ENCODE measurements around the gene NEK1.
"Not testable (repeated sequence)": the region's sequence is repeated elsewhere in the genome, so short reads cannot be mapped to it uniquely, and the experiment has no call there.

Gene NEK1

DNA sequence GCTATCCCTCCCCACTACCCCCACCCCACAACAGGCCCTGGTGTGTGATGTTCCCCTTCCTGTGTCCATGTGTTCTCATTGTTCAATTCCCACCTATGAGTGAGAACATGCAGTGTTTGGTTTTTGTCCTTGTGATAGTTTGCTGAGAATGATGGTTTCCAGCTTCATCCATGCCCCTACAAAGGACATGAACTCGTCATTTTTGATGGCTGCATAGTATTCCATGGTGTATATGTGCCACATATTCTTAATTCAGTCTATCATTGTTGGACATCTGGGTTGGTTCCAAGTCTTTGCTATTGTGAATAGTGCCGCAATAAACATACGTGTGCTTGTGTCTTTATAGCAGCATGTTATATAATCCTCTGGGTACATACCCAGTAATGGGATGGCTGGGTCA, 118.1 kb downstream of the NEK1 start:
- DNase-seq (ENCODE audit: low read depth, low spot score) = not testable (repeated sequence)

GRCh38 chr4:169493164-169493524, 119.2 kb downstream of the NEK1 start:
- no peak for DNase-seq (ENCODE audit: low read depth, low spot score)

DNA sequence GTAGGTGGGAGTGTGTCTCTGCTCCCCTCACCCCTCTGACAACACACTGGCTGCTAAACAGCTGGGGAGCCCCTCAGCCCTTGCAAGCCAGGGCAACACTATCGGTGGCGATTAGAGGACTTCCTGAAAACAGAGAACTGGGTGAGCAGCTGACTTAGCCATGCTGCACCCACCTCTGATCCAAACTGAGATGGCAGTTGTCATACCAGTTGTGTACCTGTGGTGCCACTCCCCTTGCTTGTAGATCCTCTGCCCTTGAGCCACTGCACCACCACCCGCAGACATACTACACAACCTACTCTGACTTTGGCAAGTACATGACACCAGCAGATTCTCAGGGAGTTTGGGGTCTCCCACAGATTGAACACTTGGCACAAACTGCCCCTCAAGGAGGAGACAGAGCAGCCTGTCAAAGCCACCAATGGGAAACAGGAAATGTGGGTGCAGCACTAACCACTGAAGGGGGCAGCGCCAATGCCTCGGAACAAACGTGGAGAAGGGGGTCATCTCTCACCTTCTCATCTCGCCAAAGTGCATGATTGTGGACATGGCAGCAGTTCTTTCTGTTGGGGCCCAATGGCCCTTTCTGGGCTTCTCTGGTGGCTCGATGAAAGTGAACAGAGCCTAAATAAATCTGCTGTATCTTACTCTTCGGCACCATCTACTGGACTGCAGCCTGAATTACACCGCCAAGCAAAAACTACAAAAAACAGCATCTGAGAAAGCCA, 119.8 kb downstream of the NEK1 start:
- no peak for DNase-seq (ENCODE audit: low read depth, low spot score)

GRCh38 chr4:169491211-169491610, 121.2 kb downstream of the NEK1 start:
- no peak for DNase-seq (ENCODE audit: low read depth, low spot score)

GRCh38 chr4:169489306-169489705, 123.1 kb downstream of the NEK1 start:
- DNase-seq (ENCODE audit: low read depth, low spot score) = no peak

GRCh38 chr4:169485791-169486742, 126.3 kb downstream of the NEK1 start:
- DNase-seq (ENCODE audit: low read depth, low spot score) = peak; percentile 30

- DNase-seq (ENCODE audit: low read depth, low spot score) = no peak
Measured at GRCh38 chr4:169485086-169485485, 127.3 kb downstream of the NEK1 start.

- DNase-seq (ENCODE audit: low read depth, low spot score) = no peak
Measured at GRCh38 chr4:169484485-169484884, 127.9 kb downstream of the NEK1 start.

GRCh38 chr4:169464080-169464479, 148.3 kb downstream of the NEK1 start:
- DNase-seq (ENCODE audit: low read depth, low spot score) = no peak

GRCh38 chr4:169460081-169460480, 152.3 kb downstream of the NEK1 start:
- DNase-seq (ENCODE audit: low read depth, low spot score) = no peak

GRCh38 chr4:169458575-169458974, 153.8 kb downstream of the NEK1 start:
- DNase-seq (ENCODE audit: low read depth, low spot score) = no peak

DNA sequence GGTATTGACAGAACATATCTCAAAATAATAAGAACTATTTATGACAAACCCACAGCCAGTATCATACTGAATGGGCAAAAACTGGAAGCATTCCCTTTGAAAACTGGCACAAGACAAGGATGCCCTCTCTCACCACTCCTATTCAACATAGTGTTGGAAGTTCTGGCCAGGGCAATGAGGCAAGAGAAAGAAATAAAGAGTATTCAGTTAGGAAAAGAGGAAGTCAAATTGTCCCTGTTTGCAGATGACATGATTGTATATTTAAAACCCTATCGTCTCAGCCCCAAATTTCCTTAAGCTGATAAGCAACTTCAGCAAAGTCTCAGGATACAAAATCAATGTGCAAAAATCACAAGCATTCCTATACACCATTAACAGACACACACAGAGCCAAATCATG, 159.7 kb downstream of the NEK1 start:
- DNase-seq (ENCODE audit: low read depth, low spot score) = not testable (repeated sequence)

DNA sequence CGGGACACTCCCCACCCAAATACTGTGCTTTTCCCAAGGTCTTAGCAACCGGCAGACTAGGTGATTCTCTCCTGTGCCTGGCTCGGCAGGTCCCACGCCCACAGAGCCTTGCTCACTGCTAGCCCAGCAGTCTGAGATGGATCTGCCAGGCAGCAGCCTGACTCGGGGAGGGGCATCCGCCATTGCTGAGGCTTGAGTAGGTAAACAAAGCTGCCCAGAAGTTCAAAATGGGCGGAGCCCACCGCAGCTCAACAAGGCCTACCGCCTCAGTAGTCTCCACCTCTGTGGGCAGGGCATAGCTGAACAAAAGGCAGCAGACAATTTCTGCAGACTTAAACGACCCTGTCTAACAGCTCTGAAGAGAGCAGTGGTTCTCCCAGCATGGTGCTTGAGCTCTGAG, 163.4 kb downstream of the NEK1 start:
- not testable (repeated sequence) for DNase-seq (ENCODE audit: low read depth, low spot score)

DNA sequence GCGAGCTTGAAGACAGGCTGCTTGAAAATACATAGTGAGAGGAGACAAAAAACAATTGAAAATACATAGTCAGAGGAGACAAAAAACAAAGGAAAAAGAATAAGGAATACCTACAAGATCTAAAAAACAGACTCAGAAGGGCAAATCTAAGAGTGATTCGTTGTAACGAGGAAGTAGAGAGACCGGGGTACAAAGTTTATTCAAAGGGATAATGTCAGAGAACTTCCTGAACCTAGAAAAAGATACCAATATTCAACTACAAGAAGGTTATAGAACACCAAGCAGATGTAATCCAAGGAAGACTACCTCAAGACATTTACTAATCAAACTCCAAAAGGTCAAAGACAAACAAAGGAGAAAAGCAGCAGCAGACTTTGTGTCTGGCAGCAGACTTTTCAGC, 165.6 kb downstream of the NEK1 start:
- no peak for DNase-seq (ENCODE audit: low read depth, low spot score)

DNA sequence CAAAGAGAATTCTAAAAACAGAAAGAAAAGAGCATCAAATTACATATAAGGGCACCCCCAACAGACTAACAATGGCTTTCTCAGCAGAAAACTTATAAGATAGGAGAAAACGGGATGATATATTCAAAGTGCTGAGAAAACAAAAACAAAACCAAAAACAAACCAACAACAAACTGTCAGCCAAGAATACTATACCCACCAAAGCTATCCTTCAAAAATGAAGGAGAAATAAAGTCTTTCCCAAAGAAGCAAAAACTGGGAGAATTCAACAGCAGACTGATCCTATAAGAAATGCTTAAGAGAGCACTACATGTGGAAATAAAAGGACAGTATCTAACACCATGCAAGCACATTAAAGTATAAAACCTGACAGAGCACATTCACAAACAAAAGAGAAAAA, 168.6 kb downstream of the NEK1 start:
- no peak for DNase-seq (ENCODE audit: low read depth, low spot score)

DNA sequence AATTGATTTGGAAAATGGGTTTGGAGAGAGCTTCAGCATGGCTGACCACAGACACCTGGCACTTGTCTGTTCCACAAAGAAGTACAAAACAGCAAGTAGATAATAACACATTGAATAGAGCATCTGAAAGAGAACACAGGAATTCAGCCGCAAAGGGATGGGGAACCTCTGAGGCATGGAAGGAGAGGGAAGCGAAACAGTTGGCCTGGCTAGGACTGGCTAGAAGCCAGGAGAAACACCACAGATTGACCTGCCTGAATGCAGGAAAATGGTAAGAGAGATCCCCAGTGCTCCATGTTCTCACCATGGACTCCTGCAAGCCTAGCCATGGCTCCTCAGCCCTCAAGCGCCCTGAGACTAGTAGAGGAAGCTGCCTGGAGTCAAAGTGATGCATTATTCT, 171.9 kb downstream of the NEK1 start:
- DNase-seq (ENCODE audit: low read depth, low spot score) = peak; percentile 47

- peak; percentile 63 for DNase-seq (ENCODE audit: low read depth, low spot score)
Measured at GRCh38 chr4:169439244-169439643, 173.1 kb downstream of the NEK1 start.

DNA sequence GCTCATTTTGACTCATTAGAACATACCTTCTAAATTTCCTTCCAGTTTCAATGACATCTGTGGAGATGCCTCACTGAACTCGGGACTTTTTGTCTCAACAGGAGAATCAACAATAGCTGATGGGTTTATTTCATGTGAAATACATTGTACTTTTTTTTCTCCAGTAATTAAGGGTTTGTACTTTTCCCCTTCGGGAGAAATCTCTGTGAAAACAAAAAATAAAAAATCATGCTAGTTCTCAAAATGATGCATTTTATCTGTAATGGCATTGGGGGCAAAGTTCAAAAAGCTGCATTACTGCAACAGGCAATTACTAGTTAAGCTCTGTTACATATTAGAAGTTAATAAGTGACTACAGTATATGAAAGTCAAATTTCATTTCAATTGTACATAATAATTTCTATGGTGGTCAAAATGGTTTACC, 174.3 kb downstream of the NEK1 start:
- DNase-seq (ENCODE audit: low read depth, low spot score) = no peak

DNA sequence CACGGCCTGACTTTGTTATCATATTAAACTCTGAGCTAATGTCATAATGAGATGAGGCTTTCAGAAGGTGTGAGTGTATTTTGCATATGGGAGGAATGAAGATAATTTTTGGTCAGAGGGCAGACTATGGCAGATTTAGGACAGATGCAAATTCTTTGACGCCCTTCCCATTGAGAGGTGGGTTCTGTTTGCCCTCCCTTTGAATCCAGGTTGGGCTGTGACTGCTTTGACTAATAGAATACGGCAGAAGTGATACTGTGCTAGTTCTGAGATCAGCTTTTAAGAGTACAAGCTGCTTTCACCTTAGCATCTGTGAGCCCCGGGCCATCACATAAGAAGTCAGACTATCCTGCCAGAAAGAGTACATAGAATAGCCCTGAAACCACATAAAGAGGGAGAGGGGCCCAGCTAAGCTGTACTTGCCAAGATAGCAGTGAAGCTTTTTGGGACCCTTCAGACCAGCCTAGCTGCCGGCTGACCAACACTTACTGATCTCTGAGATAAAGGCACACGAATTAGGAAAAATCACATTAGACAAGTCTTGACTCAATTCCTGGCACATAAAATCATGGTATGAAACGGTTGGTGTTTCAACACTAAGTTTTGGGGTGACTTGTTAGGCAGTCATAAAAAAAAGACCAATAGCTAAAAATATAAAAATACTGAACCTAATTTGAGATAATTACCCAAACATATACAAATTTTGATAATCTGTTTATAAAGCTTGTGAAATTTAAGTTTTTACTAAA, 174.9 kb downstream of the NEK1 start:
- no peak for DNase-seq (ENCODE audit: low read depth, low spot score)

- DNase-seq (ENCODE audit: low read depth, low spot score) = no peak
Measured at GRCh38 chr4:169436734-169437133, 175.6 kb downstream of the NEK1 start.

DNA sequence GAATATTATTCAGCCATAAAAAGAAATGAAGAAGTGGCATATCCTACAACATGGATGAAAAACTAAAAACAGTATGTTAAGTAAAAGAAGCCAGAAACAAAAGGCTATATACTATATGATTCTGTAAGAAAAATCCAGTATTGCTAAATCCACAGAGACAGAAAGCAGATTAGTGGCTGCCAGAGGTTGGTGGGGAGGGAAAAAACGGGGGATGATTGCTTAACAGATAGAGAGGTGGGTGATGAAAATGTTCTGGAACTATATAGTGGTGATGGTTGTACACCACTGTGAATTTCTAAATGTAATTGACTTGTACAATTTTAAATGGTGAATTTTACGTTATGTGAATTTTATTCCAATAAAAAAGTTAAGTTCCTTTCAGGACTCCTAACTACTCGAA, 184.0 kb downstream of the NEK1 start:
- DNase-seq (ENCODE audit: low read depth, low spot score) = no peak

DNA sequence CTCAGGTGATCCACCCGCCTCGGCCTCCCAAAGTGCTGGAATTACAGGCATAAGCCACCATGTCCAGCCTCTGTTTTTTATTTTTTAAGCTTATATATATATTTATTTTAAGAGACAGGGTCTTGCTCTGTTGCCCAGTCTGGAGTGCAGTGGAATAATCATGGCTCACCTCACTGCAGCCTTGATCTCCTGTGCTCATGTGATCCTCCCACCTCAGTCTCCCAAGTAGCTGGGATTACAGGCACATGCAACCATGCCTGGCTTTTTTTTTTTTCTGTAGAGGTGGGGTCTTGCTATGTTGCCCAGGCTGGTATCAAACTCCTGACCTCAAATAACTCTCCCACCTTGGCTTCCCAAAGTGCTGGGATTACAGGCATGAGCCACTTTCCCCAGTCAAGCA, 184.7 kb downstream of the NEK1 start:
- DNase-seq (ENCODE audit: low read depth, low spot score) = not testable (repeated sequence)

All from brain pericyte (primary cell).